ENCODE results near the gene PTPRU.
A peak's percentile ranks its signal among the peaks of the same experiment; 100 is the strongest.

PTPRU gene

DNA sequence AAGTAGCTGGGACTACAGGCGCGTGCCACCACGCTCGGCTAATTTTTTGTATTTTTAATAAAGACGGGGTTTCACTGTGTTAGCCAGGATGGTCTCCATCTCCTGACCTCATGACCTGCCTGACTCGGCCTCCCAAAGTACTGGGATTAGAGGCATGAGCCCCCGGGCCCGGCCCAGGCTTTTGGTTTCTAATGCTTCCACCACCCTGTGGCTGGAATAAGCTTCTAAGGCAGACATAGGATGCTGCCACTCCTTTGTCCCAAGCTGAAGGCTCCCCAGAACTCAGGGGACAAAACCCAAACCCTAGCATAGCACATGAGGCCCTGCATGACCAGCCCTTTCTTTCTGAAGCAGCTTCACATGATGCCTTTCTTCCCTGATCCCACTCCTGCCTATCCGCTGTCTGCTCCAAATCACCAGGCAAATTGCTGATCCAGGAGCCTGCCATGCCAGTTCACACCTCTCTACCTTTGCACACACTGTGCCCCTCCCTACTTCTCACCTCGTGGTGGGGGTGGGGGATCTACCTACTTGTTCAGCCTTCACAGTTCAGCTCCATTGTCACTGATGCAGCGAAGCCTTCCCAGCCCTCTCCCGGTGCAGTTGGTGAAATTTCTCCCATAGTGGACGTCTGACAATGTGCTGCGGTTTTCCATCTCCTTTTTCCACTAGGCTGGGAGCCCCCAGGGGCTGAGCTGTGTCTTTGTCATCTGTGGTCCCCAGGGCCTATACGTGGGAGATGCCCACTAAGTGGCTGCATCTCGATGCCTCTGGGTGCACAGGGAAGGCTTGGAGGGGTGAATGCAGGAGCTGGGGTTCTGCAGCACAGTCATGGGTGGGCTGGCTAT lies 6.9 kb downstream of the PTPRU start:
- H3K27ac ChIP-seq, result no peak overlapping the region
- DNase-seq (ENCODE audit: low read depth, low spot score), result no peak

DNA sequence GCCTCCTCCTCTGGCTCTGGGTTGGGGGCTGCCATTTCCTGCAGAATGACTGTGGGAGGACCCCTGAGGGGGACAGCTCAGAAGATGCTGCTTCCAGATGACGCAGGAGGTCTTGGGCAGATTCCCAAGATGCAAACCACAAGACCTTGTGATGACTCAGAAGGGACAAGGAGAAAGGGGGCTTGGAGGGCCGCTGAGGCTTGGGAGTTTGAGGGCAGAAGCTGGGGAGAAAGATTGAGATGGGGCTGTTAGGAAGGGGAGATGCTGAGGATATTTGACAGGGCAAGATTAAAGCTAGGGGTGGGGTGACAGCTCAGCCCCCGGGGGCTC lies 7.5 kb downstream of the PTPRU start:
- DNase-seq (ENCODE audit: low read depth, low spot score), result no peak
- no peak overlapping the region for H3K27ac ChIP-seq

DNA sequence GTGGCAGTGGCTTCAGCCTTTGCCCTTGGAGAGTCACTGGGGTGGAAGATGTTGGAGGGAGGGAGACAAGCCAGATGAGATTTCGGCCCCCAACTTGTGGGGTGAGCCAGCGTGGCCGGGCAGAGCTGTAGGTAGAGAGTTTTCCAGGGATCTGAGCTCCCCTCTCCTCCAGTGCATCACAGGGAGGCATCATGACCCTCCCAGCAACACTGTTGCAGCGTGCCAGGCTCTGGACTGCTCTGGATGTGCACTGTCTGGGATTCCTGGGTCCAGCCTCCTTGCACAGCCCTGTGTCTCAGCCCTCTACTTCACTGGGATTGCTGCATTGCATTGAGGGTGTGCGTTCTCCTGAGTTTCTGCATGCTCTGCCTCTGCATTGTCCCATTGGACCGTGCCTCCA lies 8.9 kb downstream of the PTPRU start:
- no peak for DNase-seq (ENCODE audit: low read depth, low spot score)
- H3K27ac ChIP-seq, result no peak overlapping the region

DNA sequence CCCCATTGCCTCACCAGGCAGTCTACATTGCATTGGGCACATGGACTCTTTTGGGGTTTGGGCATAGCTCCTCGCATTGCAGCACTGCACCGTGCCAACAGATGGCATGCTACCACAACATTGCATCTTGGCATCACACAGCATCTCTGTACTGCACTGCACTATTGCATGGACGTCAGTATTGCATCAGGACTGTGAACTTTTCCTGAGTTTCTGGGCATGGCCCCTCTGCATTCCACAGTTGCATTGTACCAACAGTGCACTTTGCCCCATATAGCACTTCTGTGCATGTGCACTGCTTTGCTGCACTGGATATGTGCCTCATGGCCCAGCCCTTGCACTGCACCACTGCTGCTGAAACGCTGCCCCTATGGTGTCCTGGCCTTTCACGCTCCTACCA lies 9.6 kb downstream of the PTPRU start:
- no peak for DNase-seq (ENCODE audit: low read depth, low spot score)
- no peak overlapping the region for H3K27ac ChIP-seq

DNA sequence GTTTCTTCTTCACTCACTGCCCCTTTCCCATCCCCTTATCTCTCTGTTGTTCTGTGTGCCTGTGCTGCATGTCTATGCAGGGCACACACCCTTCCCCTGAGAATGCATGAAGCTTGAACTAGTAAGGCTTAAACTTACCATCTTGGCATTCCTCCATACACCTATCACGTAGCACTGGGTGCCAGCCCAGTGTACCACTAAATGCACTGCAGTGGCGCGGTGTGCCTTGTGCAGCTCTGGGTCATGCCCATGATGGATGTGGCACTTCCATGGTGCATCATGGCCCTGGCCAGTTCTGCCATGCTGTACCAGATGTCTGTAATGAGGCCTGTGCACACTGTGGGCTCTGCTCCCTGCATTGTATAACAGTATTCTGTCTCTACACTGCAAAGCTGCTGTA lies 10.7 kb downstream of the PTPRU start:
- DNase-seq (ENCODE audit: low read depth, low spot score), result no peak
- H3K27ac ChIP-seq, result no peak overlapping the region

DNA sequence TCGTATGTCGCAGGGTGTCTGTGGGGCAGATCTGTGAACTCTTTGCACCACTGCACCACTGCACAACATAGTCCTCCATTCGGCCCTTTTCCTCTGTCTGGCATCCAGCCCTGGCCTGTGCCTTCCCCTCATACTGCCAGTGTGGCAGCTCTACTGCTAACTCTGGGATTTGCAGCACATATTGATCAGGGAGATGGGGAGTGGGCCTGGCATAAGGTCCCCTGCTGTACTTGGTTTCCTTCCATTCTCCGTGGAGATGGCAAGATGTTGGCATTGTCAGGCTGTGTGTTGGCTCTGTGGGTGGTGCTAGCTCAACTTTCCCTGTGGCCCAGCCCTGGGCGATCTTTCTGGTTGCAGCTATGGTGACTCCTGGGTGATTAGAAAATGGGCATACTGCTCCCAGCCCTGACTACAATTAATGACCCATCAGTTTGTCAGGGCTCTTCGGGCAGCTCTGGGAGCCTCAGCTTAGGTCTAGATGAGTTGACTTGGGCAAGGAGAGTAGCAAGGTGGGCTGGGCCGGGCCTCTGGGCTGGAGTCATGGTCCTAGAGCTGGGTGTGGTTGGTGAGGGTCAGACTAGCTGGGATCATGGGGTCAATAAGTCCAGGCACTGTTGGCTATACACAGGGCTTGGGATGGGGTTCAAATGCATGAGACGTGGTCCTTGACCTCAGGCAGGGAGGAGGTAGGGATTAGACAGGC lies 11.4 kb downstream of the PTPRU start:
- DNase-seq (ENCODE audit: low read depth, low spot score), result no peak
- H3K27ac ChIP-seq, result no peak overlapping the region

DNA sequence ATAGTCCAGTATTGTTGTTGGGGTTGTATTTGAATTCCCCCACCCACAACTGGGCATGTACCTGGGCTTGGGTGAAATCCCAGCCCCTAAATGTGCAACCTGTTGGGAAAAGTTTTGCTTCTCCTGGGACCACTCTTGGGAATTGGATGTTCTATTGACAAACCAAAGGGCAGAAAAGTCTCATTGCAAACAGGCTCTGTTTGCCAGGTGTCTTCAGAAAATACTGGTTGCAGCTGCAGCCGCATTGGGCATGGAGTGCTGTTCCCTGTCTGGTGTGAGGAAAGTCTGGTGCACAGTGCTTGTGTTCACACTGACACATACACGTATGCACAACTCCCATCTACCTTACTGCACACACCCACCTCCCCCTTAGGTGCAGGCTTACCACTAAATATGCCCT lies 12.1 kb downstream of the PTPRU start:
- DNase-seq (ENCODE audit: low read depth, low spot score), result no peak
- no peak overlapping the region for H3K27ac ChIP-seq

DNA sequence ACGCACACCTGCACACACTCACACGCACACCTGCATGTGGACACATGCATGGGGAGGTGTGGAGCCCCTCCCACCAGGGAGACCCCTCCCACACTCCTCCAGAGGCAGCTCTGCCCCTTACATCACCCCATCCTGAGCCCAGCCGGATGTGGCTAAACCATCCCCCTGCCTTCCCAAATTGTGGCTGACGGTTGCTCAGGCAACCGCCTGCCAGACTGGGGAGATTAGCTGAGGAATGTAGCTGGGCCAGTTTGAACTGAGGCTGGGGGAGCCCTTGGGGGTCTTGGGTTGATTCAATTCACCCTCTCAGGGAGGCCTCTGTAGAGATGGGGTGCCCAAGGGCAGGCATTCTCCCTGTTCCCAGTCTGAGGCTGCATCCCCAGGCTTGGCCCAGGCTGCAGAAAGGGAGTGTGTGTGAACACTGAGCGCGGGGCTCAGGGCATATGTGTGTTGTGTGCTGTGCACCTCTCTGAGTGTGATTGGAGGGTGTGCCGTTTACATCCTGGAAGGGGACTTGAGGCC lies 12.9 kb downstream of the PTPRU start:
- H3K27ac ChIP-seq, result peak overlapping the region; percentile 23
- DNase-seq (ENCODE audit: low read depth, low spot score), result no peak

DNA sequence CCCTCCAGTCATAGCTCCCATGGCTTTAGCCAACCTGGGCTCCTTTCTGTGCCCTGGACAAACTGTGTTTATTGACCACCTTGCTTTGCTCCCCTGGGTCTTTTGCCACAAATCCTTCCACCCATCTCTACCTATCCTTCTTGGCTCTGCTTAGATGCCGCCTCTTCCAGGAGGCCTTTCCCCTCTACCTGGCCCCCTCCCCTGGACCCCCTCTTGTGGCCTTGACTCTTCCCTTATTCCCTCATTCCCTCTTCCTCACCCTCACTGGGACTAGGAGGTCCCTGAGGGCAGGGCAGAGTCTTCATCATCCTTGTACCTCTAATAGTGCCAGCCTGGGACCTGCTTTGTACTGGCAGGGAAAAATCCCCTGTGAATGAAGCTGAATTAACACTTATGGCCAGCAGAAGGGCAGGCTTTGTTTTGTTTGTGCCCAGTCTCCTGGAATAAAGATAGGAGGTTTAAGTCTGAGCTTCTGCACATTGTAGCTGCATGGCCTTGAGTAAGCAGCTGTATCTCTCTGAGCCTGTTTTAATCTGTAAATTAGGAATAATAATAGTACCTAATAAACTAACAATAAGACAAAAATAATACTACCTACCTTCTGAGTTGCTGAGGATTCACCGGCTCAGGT lies 13.7 kb downstream of the PTPRU start:
- no peak for DNase-seq (ENCODE audit: low read depth, low spot score)
- H3K27ac ChIP-seq, result peak overlapping the region; percentile 23

DNA sequence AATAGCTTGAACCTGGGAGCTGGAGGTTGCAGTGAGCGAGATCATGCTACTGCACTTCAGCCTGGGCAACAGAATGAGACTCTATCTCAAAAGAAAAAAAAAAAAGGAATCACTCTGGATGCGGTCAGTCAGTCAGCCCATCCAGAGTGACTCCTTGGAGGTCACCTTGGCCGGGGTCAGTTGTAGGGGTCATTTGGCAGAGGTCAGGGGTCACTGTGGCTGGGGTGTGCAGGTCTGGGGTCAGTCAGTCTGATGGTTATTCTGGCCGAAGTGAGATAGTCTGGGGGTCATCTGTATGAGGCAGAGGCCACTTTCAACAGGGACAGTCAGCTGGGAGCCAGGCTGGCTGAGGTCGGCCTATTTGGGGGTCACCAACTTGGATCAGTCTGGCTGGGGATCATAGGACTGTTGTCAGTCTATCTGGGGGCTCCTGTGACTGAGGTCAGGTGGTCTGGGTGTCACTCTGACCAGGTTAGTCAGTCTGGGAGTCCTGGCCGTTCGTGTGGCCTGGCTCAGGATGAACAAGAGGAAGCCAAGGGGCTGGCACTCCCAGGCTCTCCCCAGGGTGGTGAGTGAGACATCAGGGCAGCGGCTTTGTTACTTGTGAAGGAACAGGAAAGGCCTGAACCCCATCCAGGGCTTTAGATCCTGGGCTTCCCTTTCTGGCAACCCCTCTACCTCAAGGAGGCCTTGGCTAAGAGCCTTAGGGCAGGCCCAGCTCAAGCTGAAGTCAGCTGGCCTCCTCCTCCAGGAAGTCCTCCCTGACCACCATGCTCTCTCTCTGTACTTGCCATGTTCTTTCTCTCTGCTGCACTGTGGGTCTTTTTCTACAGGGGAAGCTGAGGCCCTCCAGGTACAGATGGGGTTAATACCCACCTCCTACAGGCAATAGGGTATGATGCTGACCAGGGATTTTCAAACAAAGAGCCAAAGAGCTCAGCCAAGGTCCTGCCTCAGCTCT lies 15.1 kb downstream of the PTPRU start:
- no peak for DNase-seq (ENCODE audit: low read depth, low spot score)
- no peak overlapping the region for H3K27ac ChIP-seq

DNA sequence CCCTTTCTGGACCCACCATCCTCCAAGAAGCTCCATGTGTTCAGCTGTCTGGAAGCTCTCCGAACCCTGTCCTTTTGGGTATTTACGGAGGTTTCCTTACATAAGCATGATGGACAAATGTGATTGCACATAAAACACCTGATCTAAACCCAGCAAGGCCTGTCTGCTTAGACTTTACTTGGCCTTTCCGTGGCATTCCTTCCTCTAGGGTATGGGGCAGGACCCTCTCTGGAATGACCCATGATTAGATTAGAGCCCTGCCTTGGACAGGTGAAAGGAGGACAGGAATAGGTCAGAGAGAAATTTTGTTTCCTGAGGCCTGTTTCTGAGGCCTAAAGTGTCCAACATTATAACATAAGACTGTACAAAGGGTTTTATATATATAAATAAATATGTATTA lies 16.9 kb downstream of the PTPRU start:
- no peak overlapping the region for H3K27ac ChIP-seq
- DNase-seq (ENCODE audit: low read depth, low spot score), result no peak

DNA sequence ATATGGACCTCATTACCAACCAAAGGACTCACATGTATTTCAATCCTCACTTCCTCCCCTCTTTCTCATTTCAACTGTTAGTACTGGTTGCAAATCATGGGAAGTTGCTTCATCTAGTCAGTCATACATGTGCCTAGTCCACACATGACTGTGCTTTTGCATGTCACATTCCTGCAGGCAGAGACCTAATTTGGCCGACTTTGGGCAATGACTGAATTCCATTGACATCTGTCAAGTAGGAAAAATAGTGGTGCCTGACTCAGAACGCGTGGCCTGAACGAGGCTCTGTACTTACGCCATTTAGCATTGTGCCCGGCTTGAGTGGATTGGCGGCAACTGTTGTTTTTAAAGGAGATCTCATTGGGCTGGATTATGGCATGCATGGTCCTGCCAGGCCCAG lies 18.0 kb downstream of the PTPRU start:
- DNase-seq (ENCODE audit: low read depth, low spot score), result peak; percentile 48

DNA sequence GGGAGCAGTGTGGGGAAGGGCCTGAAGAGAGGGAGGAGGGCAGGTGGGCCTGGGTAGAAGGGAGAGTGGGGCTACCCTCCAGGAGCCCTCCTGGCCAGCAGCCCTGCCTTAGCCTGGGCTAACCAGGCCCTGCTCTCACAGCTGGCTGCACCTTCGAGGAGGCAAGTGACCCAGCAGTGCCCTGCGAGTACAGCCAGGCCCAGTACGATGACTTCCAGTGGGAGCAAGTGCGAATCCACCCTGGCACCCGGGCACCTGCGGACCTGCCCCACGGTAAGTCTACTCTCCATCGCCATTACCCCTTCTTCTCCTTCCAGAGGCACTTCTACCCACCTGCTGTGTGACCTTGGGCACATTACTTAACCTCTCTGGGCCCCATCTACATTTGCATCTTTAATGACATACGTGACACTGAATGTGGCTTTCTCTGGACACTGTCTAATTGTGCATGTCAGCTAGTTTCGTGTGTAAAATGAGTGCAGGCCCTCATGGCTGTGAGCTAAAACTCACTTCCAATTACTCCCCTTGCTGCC lies 18.9 kb downstream of the PTPRU start:
- no peak overlapping the region for H3K27ac ChIP-seq
- no peak for DNase-seq (ENCODE audit: low read depth, low spot score)

More for the DNA sequence above, 18.0 kb downstream of the PTPRU start:
- H3K27ac ChIP-seq, result no peak overlapping the region

DNA sequence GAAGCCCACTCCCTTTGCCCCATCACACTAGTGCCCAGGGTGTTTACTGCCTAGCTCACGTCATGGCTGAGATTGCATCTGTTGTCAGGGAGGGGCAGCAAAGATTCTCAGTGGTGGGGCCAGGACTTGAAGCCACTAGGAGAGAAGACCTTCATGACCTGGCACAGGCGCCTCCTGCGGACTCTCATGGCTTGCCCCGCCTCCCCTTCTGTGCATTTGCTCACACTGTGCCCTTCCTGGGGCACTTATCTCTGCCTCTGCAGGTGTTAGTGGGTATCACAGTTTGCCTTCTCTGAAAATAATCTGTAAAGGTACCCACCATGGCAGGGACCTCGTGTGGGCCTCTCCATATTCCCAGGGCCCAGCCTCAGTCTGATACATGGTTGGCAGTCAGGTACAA lies 20.1 kb downstream of the PTPRU start:
- no peak for DNase-seq (ENCODE audit: low read depth, low spot score)

DNA sequence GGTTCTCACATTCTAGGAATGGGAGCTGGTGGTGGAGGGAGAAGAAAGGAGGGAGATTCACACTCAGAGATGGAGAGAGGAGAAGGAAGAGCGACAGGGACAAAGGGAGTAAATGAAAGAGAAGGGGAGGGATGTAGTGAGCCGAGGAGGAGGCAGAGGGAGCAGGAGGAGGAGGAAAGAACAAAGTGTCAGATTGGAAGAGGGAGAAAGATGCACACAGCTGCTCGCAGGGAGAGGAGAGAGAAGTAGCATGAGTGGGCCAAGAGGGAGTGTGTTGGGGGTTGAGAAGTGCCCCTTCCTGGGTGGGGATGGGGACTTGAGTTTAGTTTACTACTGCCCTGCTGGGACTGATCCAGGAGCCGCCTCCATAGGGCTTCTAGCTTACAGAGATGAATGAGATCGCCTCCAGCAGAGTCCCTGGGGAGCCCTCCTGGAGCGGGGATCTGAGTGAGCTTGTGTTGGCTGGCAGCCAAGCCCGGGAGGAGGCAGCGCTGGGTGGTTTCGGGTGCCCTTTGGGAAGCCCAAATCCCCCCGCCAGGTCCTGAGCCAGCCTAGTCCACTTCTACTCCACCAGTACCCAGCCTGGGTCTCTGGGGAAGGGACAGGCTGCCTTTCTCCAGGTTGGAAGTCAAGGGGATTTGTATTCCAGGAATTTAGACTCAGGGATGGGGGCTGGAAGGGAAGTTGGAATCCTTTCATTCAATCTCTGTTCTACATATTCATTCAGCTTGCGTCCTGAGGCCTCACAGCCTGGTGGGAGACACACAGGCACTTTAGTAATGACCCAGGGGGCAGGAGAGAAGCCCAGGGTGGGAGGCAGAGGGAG lies 20.9 kb downstream of the PTPRU start:
- DNase-seq (ENCODE audit: low read depth, low spot score), result no peak
- no peak overlapping the region for H3K27ac ChIP-seq

More for the DNA sequence above, 20.1 kb downstream of the PTPRU start:
- H3K27ac ChIP-seq, result no peak overlapping the region

DNA sequence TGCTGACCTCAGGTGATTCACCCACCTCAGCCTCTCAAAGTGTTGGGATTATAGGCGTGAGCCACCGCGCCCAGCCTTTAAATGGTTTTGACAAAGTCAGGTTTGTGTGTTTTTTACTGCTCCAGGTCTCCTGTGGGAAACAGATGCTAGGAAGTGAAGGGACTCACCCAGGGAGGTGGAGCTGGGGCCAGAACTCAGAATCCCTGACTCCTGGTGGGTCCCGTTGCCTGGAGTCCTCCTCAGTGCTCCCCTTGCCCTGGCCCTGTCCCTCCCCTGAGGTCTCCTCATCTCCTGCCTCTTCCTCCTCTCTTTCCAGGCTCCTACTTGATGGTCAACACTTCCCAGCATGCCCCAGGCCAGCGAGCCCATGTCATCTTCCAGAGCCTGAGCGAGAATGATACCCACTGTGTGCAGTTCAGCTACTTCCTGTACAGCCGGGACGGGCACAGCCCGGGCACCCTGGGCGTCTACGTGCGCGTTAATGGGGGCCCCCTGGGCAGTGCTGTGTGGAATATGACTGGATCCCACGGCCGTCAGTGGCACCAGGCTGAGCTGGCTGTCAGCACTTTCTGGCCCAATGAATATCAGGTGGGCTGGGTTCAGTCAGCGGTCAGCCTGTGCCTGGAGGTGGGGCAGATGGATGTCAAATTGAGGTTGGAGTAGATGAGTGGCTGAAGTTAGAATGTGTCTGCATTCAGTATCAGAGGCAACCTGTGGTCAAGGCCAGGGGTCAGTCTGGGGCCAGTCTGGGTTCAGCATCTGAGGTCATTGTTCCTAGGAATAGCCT lies 22.1 kb downstream of the PTPRU start:
- no peak for DNase-seq (ENCODE audit: low read depth, low spot score)

DNA sequence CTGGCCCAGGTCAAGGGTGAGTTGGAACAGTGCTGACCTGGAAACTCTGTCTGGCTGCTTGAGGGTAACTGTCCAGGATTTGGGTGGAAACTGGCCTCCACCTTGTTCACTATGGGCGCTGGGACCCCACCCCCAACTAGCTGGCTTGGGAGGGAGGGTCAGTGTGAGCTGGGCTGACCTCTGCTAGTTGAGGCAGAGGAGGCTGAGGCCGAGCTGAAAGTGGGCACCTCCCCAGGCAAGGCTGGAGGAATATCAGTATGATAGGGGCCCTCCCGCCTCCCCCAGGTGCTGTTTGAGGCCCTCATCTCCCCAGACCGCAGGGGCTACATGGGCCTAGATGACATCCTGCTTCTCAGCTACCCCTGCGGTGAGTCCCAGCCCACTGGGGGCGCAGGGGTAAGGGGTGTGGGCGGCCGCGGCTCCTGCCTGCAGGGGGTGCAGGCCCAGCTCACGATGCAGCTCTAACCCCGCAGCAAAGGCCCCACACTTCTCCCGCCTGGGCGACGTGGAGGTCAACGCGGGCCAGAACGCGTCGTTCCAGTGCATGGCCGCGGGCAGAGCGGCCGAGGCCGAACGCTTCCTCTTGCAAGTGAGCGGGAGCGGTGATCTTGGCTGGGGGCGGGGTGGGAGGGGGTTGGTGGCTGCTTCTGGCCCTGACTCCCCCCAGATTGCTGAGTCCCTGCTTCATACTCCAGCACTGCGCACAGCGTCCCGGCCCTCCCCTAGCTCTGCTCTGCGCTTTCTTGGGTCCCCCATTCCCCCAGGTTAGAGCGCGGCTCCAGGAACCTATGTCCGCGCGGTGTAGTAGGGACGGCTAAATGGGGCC lies 22.9 kb downstream of the PTPRU start:
- no peak for DNase-seq (ENCODE audit: low read depth, low spot score)

More for the DNA sequence above, 22.1 kb downstream of the PTPRU start:
- no peak overlapping the region for H3K27ac ChIP-seq

More for the DNA sequence above, 22.9 kb downstream of the PTPRU start:
- H3K27ac ChIP-seq, result no peak overlapping the region

All from epithelial cell of prostate (primary cell).